GM23338 (cell line): Measurements from ENCODE around the gene ITGB1BP1. TPM values are rescaled to one million over a fixed set of nuclear protein-coding genes. Genes with fewer than 3 reads are reported as not detected.

Source experiments
- ATAC-seq: fragments of 200-7000 bp; cut with Tn5 transposase; 3 replicates; pipeline ENCODE4 v1.9.1; 2020
- DNase-seq: peaks from one replicate; pipeline ENCODE4 v3.0.0-alpha.2; 2015; ENCODE audit warnings: low spot score
- H2AFZ ChIP-seq: fragments of 200-600 bp; sonication (generic); 2 replicates; pipeline ENCODE4 v1.8.0; 2016; ENCODE audit warnings: antibody characterized with exemption, mild to moderate bottlenecking, moderate library complexity
- H3F3A ChIP-seq: fragments of 200-600 bp; sonication (generic); replicated peaks from 2 replicates; pipeline ENCODE4 v1.8.0; 2017; ENCODE audit warnings: antibody characterized with exemption, mixed run types, low read depth
- H3K27ac ChIP-seq: fragments of 200-600 bp; sonication (generic); 2 replicates; pipeline ENCODE4 v1.6.1; 2016; ENCODE audit warnings: low read depth
- H3K27me3 ChIP-seq: fragments of 200-600 bp; sonication (generic); 2 replicates; pipeline ENCODE4 v1.8.0; 2016; ENCODE audit warnings: mild to moderate bottlenecking, mixed run types, moderate library complexity; ENCODE audit not compliant: insufficient read depth
- H3K36me3 ChIP-seq: fragments of 200-600 bp; sonication (generic); 2 replicates; pipeline ENCODE4 v1.8.0; 2016; ENCODE audit warnings: mild to moderate bottlenecking; ENCODE audit not compliant: insufficient read depth
- H3K4me1 ChIP-seq: fragments of 200-600 bp; sonication (generic); 2 replicates; pipeline ENCODE4 v1.8.0; 2016; ENCODE audit warnings: mild to moderate bottlenecking, moderate library complexity; ENCODE audit not compliant: insufficient read depth
- H3K4me2 ChIP-seq: fragments of 200-600 bp; sonication (generic); 2 replicates; pipeline ENCODE4 v1.7.1; 2017; ENCODE audit warnings: mixed run types
- H3K4me3 ChIP-seq: fragments of 200-600 bp; sonication (generic); 2 replicates; pipeline ENCODE4 v1.6.1; 2016; ENCODE audit warnings: mixed run types
- H3K79me2 ChIP-seq: fragments of 200-600 bp; sonication (generic); replicated peaks from 2 replicates; pipeline ENCODE4 v1.8.0; 2017; ENCODE audit warnings: mild to moderate bottlenecking; ENCODE audit not compliant: insufficient read depth
- H3K9me2 ChIP-seq: fragments of 200-600 bp; sonication (generic); 2 replicates; pipeline ENCODE4 v1.8.0; 2017; ENCODE audit not compliant: insufficient read depth
- H4K20me1 ChIP-seq: fragments of 200-600 bp; sonication (generic); replicated peaks from 2 replicates; pipeline ENCODE4 v1.8.0; 2017; ENCODE audit warnings: mild to moderate bottlenecking; ENCODE audit not compliant: insufficient read depth
- H3K27ac Mint-ChIP-seq: 2 replicates; pipeline ENCODE4 v1.8.0; 2020; ENCODE audit warnings: inconsistent platforms, mild to moderate bottlenecking, moderate library complexity, mixed read lengths
- H3K27me3 Mint-ChIP-seq: 3 replicates; pipeline ENCODE4 v1.8.0; 2022; ENCODE audit warnings: low read depth, mild to moderate bottlenecking, moderate library complexity, mixed read lengths, inconsistent platforms; ENCODE audit not compliant: insufficient read depth, poor library complexity
- H3K36me3 Mint-ChIP-seq: 3 replicates; pipeline ENCODE4 v1.8.0; 2021; ENCODE audit warnings: low read depth, mild to moderate bottlenecking, inconsistent platforms, moderate library complexity, mixed read lengths
- H3K4me1 Mint-ChIP-seq: 3 replicates; pipeline ENCODE4 v1.8.0; 2020; ENCODE audit warnings: mild to moderate bottlenecking, inconsistent platforms, mixed read lengths
- H3K4me3 Mint-ChIP-seq: 3 replicates; pipeline ENCODE4 v1.8.0; 2021; ENCODE audit warnings: moderate library complexity, mild to moderate bottlenecking, inconsistent platforms, mixed read lengths
- H3K9me3 Mint-ChIP-seq: 3 replicates; pipeline ENCODE4 v1.8.0; 2020; ENCODE audit warnings: moderate library complexity, mild to moderate bottlenecking, inconsistent platforms, mixed read lengths
- CREB1 ChIP-seq: fragments of 250-450 bp; sonication (Bioruptor Pico); IDR thresholded peaks from 2 replicates; pipeline ENCODE4 v1.5.0; 2020; ENCODE audit warnings: low read depth, mild to moderate bottlenecking, moderate library complexity
- CTCF ChIP-seq, 2 experiments: fragments of 200-600 bp in 1 of 2; sonication (generic) in 1 of 2; conservative IDR thresholded peaks; 2 replicates each; pipeline versions ENCODE4 v1.5.1 to v1.6.1; 2016 to 2017; ENCODE audit warnings: antibody characterized with exemption in 2 of 2, low read depth in 2 of 2, mild to moderate bottlenecking in 2 of 2, moderate library complexity in 1 of 2
- EZH2 ChIP-seq: fragments of 200-600 bp; sonication (generic); IDR thresholded peaks from one replicate; pipeline ENCODE4 v1.8.0; 2017; ENCODE audit warnings: antibody characterized with exemption, mild to moderate bottlenecking, low read depth; ENCODE audit not compliant: unreplicated experiment
- EZH2phosphoT487 ChIP-seq: fragments of 200-600 bp; sonication (generic); IDR thresholded peaks from one replicate; pipeline ENCODE4 v1.8.1; 2018; ENCODE audit warnings: antibody characterized with exemption; ENCODE audit not compliant: unreplicated experiment
- JUNB ChIP-seq: IDR thresholded peaks from one replicate; pipeline ENCODE4 v1.6.1; 2016; ENCODE audit warnings: antibody characterized with exemption; ENCODE audit not compliant: unreplicated experiment
- NANOG ChIP-seq: IDR thresholded peaks from 2 replicates; pipeline ENCODE4 v1.6.1; 2016; ENCODE audit warnings: antibody characterized with exemption, borderline replicate concordance
- STAT1 ChIP-seq: IDR thresholded peaks from one replicate; pipeline ENCODE4 v1.6.1; 2016; ENCODE audit warnings: antibody characterized with exemption; ENCODE audit not compliant: unreplicated experiment
- ZNF331 ChIP-seq: fragments of 250-450 bp; sonication (Bioruptor Pico); IDR thresholded peaks from 2 replicates; pipeline ENCODE4 v1.5.0; 2020; ENCODE audit warnings: low read depth, mild to moderate bottlenecking, moderate library complexity
- polyA plus RNA-seq: library from polyadenylated mRNA; unstranded; fragments of >200 nt; fragmentation: Nextera tagmentation; extraction: Ambion mirVana; gene quantifications from 2 replicates; pipeline ENCODE4 v1.2.1, GENCODE V29; 2016
- total RNA-seq: library from RNA; depleted of rRNA; stranded (reverse); fragments of >200 nt; shearing (Covaris generic); gene quantifications from 2 replicates; pipeline ENCODE4 v1.2.3, GENCODE V29; 2014
- TF ChIP-seq, protein P1 (sequence below): IDR thresholded peaks from one replicate; pipeline ENCODE4 v1.6.1; 2018; ENCODE audit warnings: antibody characterized with exemption; ENCODE audit not compliant: unreplicated experiment
- TF ChIP-seq, protein P2 (sequence below): fragments of 250-450 bp; sonication (Bioruptor Pico); IDR thresholded peaks from 2 replicates; pipeline ENCODE4 v1.5.0; 2020; ENCODE audit warnings: mild to moderate bottlenecking, moderate library complexity

Gene ITGB1BP1
- total and polyA plus RNA-seq, 2 experiments from 2014 or later = 29.1 to 63.5 TPM

- no peak overlapping the region for H3K27ac ChIP-seq
- no peak for TF ChIP-seq CREB1 (CRISPR knock-in tag)
- no peak for TF ChIP-seq STAT1
- TF ChIP-seq EZH2phosphoT487 = no peak
- no peak for TF ChIP-seq NANOG
- no peak overlapping the region for H3K4me3 Mint-ChIP-seq
- DNase-seq (no peak), ATAC-seq (no peak)
- H3K79me2 ChIP-seq = no peaks in the 10 kb centered on the region
- H3K27me3 Mint-ChIP-seq = peaks cover 2% of the 10 kb centered on the region
- H2AFZ ChIP-seq = no peak overlapping the region
- no peaks in the 10 kb centered on the region for H3K4me1 Mint-ChIP-seq
- H3K4me1 ChIP-seq = no peaks in the 10 kb centered on the region
- H3K27ac Mint-ChIP-seq = no peak overlapping the region
- no peaks in the 10 kb centered on the region for H3K9me2 ChIP-seq
- H4K20me1 ChIP-seq = no peaks in the 10 kb centered on the region
- peaks cover 26% of the 10 kb centered on the region for H3K36me3 Mint-ChIP-seq
- no peaks in the 10 kb centered on the region for H3K27me3 ChIP-seq
- H3K9me3 Mint-ChIP-seq = no peaks in the 10 kb centered on the region
- H3K36me3 ChIP-seq = no peaks in the 10 kb centered on the region; the same call in 1 of the 2 replicates
- no peak overlapping the region for H3K4me3 ChIP-seq
- no peaks in the 10 kb centered on the region for H3F3A ChIP-seq
- H3K4me2 ChIP-seq = no peak overlapping the region
Measured at GRCh38 chr2:9384521-9384920, 38.8 kb downstream of the ITGB1BP1 start.

GRCh38 chr2:9382604-9383235, 40.6 kb downstream of the ITGB1BP1 start:
- no peak overlapping the region for H3K27ac ChIP-seq
- no peaks in the 10 kb centered on the region for H3K27me3 ChIP-seq
- H2AFZ ChIP-seq = no peak overlapping the region
- Mint-ChIP-seq H3K4me3 (no peak overlapping the region), H3K27ac (no peak overlapping the region), H3K36me3 (peaks cover 22% of the 10 kb centered on the region), H3K9me3 (no peaks in the 10 kb centered on the region), H3K27me3 (peaks cover 2% of the 10 kb centered on the region), H3K4me1 (peaks cover 11% of the 10 kb centered on the region; the same call in 2 of the 3 replicates)
- H3K4me2 ChIP-seq = no peak overlapping the region
- DNase-seq (no peak), ATAC-seq (no peak)
- no peak overlapping the region for H3K4me3 ChIP-seq
- no peaks in the 10 kb centered on the region for H3K79me2 ChIP-seq
- peaks cover 1% of the 10 kb centered on the region; the same call in 1 of the 2 replicates for H3K4me1 ChIP-seq
- H3F3A ChIP-seq = no peaks in the 10 kb centered on the region
- no peaks in the 10 kb centered on the region for H3K9me2 ChIP-seq
- no peaks in the 10 kb centered on the region for H4K20me1 ChIP-seq
- no peaks in the 10 kb centered on the region; the same call in 1 of the 2 replicates for H3K36me3 ChIP-seq
- no peak for TF ChIP-seq EZH2
- no peak for TF ChIP-seq CTCF (conservative IDR thresholded peaks at IDR 0.05; ENCODE audit: low read depth in 2 of 2)
- no peak for TF ChIP-seq CREB1 (CRISPR knock-in tag)
- TF ChIP-seq, protein P1, sequence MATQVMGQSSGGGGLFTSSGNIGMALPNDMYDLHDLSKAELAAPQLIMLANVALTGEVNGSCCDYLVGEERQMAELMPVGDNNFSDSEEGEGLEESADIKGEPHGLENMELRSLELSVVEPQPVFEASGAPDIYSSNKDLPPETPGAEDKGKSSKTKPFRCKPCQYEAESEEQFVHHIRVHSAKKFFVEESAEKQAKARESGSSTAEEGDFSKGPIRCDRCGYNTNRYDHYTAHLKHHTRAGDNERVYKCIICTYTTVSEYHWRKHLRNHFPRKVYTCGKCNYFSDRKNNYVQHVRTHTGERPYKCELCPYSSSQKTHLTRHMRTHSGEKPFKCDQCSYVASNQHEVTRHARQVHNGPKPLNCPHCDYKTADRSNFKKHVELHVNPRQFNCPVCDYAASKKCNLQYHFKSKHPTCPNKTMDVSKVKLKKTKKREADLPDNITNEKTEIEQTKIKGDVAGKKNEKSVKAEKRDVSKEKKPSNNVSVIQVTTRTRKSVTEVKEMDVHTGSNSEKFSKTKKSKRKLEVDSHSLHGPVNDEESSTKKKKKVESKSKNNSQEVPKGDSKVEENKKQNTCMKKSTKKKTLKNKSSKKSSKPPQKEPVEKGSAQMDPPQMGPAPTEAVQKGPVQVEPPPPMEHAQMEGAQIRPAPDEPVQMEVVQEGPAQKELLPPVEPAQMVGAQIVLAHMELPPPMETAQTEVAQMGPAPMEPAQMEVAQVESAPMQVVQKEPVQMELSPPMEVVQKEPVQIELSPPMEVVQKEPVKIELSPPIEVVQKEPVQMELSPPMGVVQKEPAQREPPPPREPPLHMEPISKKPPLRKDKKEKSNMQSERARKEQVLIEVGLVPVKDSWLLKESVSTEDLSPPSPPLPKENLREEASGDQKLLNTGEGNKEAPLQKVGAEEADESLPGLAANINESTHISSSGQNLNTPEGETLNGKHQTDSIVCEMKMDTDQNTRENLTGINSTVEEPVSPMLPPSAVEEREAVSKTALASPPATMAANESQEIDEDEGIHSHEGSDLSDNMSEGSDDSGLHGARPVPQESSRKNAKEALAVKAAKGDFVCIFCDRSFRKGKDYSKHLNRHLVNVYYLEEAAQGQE = no peak
- no peak for TF ChIP-seq JUNB
- TF ChIP-seq, protein P2, sequence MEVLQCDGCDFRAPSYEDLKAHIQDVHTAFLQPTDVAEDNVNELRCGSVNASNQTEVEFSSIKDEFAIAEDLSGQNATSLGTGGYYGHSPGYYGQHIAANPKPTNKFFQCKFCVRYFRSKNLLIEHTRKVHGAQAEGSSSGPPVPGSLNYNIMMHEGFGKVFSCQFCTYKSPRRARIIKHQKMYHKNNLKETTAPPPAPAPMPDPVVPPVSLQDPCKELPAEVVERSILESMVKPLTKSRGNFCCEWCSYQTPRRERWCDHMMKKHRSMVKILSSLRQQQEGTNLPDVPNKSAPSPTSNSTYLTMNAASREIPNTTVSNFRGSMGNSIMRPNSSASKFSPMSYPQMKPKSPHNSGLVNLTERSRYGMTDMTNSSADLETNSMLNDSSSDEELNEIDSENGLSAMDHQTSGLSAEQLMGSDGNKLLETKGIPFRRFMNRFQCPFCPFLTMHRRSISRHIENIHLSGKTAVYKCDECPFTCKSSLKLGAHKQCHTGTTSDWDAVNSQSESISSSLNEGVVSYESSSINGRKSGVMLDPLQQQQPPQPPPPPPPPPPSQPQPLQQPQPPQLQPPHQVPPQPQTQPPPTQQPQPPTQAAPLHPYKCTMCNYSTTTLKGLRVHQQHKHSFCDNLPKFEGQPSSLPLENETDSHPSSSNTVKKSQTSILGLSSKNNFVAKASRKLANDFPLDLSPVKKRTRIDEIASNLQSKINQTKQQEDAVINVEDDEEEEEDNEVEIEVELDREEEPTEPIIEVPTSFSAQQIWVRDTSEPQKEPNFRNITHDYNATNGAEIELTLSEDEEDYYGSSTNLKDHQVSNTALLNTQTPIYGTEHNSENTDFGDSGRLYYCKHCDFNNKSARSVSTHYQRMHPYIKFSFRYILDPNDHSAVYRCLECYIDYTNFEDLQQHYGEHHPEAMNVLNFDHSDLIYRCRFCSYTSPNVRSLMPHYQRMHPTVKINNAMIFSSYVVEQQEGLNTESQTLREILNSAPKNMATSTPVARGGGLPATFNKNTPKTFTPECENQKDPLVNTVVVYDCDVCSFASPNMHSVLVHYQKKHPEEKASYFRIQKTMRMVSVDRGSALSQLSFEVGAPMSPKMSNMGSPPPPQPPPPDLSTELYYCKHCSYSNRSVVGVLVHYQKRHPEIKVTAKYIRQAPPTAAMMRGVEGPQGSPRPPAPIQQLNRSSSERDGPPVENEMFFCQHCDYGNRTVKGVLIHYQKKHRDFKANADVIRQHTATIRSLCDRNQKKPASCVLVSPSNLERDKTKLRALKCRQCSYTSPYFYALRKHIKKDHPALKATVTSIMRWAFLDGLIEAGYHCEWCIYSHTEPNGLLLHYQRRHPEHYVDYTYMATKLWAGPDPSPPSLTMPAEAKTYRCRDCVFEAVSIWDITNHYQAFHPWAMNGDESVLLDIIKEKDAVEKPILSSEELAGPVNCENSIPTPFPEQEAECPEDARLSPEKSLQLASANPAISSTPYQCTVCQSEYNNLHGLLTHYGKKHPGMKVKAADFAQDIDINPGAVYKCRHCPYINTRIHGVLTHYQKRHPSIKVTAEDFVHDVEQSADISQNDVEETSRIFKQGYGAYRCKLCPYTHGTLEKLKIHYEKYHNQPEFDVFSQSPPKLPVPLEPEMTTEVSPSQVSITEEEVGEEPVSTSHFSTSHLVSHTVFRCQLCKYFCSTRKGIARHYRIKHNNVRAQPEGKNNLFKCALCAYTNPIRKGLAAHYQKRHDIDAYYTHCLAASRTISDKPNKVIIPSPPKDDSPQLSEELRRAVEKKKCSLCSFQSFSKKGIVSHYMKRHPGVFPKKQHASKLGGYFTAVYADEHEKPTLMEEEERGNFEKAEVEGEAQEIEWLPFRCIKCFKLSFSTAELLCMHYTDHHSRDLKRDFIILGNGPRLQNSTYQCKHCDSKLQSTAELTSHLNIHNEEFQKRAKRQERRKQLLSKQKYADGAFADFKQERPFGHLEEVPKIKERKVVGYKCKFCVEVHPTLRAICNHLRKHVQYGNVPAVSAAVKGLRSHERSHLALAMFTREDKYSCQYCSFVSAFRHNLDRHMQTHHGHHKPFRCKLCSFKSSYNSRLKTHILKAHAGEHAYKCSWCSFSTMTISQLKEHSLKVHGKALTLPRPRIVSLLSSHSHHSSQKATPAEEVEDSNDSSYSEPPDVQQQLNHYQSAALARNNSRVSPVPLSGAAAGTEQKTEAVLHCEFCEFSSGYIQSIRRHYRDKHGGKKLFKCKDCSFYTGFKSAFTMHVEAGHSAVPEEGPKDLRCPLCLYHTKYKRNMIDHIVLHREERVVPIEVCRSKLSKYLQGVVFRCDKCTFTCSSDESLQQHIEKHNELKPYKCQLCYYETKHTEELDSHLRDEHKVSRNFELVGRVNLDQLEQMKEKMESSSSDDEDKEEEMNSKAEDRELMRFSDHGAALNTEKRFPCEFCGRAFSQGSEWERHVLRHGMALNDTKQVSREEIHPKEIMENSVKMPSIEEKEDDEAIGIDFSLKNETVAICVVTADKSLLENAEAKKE (CRISPR knock-in tag) = no peak
- TF ChIP-seq ZNF331 (CRISPR knock-in tag) = no peak
- TF ChIP-seq STAT1 = no peak
